ENCODE measurements around the gene REV1.

GRCh38 chr2:99520813-99521212 lies 31.0 kb upstream of the REV1 start:
- TF ChIP-seq, protein P1, sequence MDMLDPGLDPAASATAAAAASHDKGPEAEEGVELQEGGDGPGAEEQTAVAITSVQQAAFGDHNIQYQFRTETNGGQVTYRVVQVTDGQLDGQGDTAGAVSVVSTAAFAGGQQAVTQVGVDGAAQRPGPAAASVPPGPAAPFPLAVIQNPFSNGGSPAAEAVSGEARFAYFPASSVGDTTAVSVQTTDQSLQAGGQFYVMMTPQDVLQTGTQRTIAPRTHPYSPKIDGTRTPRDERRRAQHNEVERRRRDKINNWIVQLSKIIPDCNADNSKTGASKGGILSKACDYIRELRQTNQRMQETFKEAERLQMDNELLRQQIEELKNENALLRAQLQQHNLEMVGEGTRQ (IDR thresholded peaks at IDR 0.05; ENCODE audit: low read depth, low read length) = no peak
- TF ChIP-seq, protein P2, sequence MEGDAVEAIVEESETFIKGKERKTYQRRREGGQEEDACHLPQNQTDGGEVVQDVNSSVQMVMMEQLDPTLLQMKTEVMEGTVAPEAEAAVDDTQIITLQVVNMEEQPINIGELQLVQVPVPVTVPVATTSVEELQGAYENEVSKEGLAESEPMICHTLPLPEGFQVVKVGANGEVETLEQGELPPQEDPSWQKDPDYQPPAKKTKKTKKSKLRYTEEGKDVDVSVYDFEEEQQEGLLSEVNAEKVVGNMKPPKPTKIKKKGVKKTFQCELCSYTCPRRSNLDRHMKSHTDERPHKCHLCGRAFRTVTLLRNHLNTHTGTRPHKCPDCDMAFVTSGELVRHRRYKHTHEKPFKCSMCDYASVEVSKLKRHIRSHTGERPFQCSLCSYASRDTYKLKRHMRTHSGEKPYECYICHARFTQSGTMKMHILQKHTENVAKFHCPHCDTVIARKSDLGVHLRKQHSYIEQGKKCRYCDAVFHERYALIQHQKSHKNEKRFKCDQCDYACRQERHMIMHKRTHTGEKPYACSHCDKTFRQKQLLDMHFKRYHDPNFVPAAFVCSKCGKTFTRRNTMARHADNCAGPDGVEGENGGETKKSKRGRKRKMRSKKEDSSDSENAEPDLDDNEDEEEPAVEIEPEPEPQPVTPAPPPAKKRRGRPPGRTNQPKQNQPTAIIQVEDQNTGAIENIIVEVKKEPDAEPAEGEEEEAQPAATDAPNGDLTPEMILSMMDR (conservative IDR thresholded peaks at IDR 0.05; ENCODE audit: low read depth, low read length) = no peak
- TF ChIP-seq CEBPB (IDR thresholded peaks at IDR 0.05; ENCODE audit: low read depth, low read length) = no peak
- TF ChIP-seq POLR2A (IDR thresholded peaks at IDR 0.05; ENCODE audit: low read depth, low read length) = no peak
- TF ChIP-seq RAD21 (IDR thresholded peaks at IDR 0.05; ENCODE audit: low read length) = no peak
- no peak for TF ChIP-seq MAZ (IDR thresholded peaks at IDR 0.05; ENCODE audit: borderline replicate concordance, low read depth, low read length)
- TF ChIP-seq MAFK (IDR thresholded peaks at IDR 0.05; ENCODE audit: low read depth, low read length) = no peak
- TF ChIP-seq BHLHE40 (IDR thresholded peaks at IDR 0.05; ENCODE audit: low read depth, low read length) = no peak
- no peak for TF ChIP-seq FOS (IDR thresholded peaks at IDR 0.05; ENCODE audit: low read depth, low read length)
- TF ChIP-seq RFX5 (IDR thresholded peaks at IDR 0.05; ENCODE audit: low read depth, low read length) = no peak
- TF ChIP-seq SMC3 (IDR thresholded peaks at IDR 0.05; ENCODE audit: low read depth, low read length) = no peak
- no peak for TF ChIP-seq RCOR1 (IDR thresholded peaks at IDR 0.05; ENCODE audit: insufficient replicate concordance, low read length)
- no peak for TF ChIP-seq CHD1 (IDR thresholded peaks at IDR 0.05; ENCODE audit: low read depth, low read length)
